Measurements from ENCODE around the gene NEDD4L.

DNA sequence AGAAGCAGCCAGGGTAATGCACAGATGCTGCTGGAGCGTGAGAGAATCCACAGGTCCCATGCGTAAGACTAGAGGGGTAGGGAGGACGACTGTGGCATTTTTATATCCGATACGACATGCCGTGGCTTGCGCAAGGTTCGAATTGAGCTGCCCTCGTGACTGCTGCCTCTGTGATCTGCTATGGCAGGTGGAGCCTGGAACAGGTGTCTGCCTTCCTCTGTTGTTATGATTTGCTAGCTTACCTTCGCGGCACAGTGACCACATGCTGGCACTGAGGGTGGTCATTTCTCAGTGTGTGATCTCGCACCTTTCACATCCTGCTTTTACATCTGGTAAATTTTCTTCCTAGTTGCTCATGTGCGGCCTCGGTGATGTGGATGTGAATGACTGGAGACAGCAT is 344.7 kb downstream of the NEDD4L start:
- TF ChIP-seq, protein P1, sequence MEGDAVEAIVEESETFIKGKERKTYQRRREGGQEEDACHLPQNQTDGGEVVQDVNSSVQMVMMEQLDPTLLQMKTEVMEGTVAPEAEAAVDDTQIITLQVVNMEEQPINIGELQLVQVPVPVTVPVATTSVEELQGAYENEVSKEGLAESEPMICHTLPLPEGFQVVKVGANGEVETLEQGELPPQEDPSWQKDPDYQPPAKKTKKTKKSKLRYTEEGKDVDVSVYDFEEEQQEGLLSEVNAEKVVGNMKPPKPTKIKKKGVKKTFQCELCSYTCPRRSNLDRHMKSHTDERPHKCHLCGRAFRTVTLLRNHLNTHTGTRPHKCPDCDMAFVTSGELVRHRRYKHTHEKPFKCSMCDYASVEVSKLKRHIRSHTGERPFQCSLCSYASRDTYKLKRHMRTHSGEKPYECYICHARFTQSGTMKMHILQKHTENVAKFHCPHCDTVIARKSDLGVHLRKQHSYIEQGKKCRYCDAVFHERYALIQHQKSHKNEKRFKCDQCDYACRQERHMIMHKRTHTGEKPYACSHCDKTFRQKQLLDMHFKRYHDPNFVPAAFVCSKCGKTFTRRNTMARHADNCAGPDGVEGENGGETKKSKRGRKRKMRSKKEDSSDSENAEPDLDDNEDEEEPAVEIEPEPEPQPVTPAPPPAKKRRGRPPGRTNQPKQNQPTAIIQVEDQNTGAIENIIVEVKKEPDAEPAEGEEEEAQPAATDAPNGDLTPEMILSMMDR (IDR thresholded peaks at IDR 0.05), result no peak
- TF ChIP-seq EZH2 (IDR thresholded peaks at IDR 0.05; ENCODE audit: borderline replicate concordance, insufficient read depth, low read depth, low read length, poor library complexity, severe bottlenecking), result no peak

Measured in B cell (primary cell).